GM18861 (cell line): ENCODE measurements around the gene PNMA5.
"Not testable (repeated sequence)": the region's sequence is repeated elsewhere in the genome, so short reads cannot be mapped to it uniquely, and the experiment has no call there.

ENCODE experiments used
- ATAC-seq: cut with Tn5 transposase; IDR thresholded peaks from one replicate; pipeline ENCODE4 v1.9.1; 2021; ENCODE audit not compliant: unreplicated experiment

The PNMA5 gene

DNA sequence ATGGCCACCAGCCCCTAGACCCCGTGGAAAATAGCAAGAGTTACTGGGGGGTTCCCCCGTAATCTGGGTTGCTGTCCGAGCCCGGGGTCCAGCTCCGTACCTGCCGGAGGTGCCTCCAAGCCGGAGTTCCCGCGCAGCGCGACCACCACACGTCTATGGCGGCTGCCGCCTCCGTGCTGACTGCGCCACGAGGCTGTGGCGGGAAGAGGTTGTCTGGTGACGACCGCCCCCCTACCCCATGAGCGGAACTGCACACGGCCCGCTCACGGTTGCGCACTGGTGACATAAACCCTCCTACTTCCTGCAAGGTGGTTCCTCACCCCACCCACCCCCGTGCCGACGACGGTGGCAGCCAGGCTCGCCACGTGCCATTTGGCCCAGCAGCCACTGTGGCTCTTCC lies at the start of gene PNMA5:
Gene PNMA5 (minus strand): TSS at position 184 of the 400 bp plus-strand sequence. CDS start 2,518 bp downstream, outside the sequence.
- no peak for ATAC-seq

DNA sequence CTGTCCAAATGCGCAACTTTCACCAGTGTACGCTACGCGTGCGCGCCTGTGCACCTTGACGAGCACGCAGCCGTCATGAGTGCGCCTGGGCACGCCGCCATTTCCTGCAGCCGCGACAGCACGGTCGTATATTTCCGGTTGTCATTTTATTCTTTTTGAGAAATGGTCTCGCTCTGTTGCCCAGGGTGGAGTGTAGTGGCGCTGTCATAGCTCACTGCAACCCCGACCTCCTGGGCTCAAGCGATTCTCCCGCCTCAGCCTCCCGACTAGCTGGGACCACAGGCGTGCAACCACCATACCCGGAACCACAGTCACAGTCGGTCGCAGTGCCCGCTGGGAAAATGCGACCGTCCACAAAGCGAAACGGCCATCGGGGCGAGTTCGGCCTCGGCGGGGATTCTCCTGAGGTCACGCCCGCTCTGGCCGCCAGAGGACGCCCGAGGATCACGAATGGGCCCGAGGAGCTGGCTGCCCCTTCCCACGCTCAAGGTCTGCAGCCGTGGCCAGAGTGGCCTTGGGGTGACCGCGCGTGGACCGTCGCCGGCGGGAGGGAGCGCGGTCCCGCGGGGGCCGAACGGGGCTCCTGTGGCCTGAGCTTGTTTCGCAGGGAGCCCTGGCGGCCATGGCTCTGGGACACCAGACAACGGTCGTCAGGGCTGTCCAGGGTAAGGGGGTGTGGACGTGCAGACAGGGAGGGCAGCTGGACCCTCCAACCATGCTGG lies 38.6 kb upstream of the PNMA5 start:
- peak; percentile 61 for ATAC-seq

DNA sequence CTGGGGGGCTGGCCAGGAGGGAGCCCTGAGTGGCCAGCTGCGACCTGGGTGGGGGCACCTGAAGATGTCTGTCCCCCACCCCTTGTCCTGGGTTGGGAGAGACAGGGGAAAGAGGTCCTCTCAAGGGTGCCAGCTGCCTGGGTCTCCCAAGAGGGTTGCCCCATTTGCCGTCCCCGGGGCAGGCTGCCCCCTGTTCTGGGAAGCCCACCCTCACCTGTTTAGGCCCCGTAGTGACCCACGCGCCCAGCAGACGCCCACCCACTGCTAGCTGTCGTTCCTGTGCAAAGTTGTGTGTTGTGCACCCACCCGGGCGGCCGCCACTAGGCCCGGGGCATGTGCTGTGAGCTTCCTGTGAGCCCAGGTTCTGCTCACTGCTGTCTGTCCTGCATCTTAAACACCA lies 36.9 kb upstream of the PNMA5 start:
- no peak for ATAC-seq

DNA sequence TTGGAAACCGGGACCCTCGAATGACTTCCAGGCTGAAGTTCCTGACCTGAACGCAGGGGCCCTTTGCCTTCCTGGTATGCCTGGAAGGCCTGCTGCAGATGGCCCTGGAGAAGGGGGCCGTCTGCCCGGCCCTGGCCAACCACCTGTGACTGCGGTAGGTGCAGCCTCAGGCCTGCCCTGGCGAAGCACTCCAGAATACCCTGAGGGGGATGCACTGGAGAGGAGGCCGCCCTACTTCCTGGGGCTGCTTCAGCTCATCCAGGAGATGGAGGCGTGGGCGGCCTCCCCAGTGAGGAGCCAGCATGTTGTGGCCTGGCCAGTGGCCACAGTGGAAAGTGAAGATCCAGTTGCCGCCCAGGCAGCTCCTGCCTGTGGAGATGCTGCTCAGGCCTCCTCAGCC lies 36.0 kb upstream of the PNMA5 start:
- no peak for ATAC-seq

DNA sequence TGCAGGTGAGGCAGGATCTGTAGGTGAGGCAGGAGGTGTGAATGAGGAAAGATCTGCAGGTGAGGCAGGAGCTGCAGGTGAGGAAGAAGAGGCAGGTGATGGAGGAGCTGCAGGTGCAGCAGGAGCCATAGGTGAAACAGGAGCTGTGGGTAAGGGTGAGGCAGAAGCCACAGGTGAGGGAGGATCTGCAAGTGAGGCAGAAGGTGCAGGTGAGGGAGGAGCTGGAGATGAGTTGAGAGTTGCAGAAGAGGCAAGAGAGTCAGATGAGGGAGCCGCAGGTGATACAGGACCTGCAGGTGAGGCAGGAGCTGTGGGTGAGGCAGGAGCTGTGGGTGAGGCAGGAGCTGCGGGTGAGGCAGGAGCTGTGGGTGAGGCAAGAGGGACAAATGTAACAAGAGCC lies 35.2 kb upstream of the PNMA5 start:
- ATAC-seq = no peak

DNA sequence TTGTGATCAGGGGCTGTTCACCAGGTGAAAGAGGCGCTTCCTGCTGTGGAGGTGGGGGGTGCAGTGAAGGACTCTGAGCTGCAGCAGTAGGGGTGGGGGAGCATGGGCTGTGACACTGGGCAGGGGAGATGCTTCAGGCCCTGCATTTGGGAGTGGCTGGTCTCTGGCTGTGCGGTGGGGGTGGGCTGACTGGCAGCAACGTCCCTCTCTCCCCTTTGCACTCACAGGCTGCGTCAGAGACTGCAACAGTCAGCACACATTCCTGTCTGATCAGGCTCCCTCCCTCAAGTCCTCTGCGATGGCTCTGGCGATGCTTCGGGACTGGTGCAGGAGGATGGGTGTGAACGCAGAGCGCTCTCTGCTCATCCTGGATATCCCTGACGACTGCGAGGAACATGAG lies 34.6 kb upstream of the PNMA5 start:
- ATAC-seq = not testable (repeated sequence)

DNA sequence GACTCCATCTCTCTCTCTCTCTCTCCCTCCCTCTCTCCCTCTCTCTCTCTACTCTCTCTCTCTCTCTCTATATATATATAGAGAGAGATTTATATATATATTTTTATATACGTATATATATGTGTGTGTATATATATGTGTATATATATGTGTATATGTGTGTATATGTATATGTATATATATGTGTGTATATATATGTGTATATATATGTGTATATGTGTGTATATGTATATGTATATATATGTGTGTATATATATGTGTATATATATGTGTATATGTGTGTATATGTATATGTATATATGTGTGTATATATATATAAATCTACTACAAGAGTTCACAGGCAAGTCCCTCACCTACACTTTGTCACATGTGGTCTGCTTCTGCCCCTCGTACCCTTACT lies 32.6 kb upstream of the PNMA5 start:
- peak; percentile 63 for ATAC-seq

DNA sequence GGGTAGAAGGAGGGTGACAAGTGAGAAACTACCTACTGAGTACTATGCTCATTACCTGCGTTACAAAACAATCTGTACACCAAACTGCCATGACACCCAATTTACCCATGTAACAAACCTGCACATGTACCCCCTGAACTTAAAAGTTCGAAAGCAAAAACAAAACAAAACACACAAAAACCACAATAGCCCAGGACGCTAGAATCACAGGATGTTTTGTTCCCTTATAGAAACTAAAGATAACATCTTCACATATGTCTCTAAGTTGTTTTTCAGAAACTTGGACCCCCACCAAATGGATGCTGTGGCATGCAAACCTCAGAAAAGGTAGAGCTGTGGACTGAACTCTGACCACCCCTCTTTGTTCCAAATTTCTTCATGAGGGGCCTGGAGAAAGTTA lies 25.2 kb upstream of the PNMA5 start:
- ATAC-seq = no peak

DNA sequence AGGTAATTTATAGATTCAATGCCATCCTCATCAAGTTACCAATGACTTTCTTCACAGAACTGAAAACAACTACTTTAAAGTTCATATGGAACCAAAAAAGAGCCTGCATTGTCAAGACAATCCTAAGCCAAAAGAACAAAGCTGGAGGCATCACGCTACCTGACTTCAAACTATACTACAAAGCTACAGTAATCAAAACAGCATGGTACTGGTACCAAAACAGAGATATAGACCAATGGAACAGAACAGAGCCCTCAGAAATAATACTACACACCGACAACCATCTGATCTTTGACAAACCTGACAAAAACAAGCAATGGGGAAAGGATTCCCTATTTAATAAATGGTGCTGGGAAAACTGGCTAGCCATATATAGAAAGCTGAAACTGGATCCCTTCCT lies 23.3 kb upstream of the PNMA5 start:
- not testable (repeated sequence) for ATAC-seq

DNA sequence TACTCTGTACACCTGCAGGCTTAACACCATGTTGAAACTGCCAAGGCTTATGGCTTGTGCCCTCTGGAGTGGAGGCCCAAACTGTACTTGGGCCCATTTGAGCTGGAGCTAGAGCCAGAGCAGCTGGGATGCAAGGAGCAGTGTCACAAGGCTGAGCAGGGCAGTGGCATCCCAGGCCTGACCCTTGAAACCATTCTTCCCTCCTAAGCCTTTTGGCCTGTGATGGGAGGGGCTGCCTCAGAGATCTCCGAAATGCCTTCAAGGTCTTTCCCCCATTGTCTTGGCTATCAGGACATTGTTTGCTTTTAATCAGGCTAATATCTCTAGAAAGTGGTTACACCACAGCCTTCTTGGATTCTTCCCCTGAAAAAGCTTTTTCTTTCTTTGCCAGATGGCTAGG lies 10.9 kb upstream of the PNMA5 start:
- ATAC-seq = no peak

DNA sequence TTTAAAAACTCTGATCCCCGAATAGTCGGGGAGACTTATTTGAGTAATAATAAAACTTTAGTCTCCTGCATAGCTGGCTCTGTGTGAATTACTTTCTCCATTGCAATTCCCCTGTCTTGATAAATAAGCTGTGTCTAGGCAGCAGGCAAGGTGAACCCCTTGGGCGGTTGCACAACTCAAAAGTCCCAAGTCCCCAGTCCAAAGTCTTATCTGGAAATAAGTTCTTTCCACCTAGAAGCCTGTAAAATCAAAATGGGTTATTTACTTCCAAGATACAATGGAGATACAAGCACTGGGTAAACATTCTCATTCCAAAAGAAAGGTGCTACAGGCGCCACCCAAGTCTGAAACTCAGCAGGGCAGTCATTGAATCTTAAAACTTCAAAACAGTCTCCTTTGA lies 10.1 kb upstream of the PNMA5 start:
- ATAC-seq = no peak

DNA sequence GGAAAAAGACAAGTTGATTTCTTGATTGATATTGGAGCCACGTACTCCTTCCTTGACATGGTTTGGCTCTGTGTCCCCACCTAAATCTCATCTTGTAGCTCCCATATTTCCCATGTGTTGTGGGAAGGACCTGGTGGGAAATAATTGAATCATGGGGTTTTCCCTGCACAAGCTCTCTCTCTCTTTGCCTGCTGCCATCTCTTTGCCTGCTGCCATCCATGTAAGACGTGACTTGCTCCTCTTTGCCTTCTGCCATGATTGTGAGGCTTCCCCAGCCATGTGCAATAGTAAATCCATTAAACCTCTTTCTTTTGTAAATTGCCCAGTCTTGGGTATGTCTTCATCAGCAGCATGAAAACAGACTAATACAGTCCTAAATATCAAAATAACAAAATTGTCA lies 8.3 kb upstream of the PNMA5 start:
- not testable (repeated sequence) for ATAC-seq

DNA sequence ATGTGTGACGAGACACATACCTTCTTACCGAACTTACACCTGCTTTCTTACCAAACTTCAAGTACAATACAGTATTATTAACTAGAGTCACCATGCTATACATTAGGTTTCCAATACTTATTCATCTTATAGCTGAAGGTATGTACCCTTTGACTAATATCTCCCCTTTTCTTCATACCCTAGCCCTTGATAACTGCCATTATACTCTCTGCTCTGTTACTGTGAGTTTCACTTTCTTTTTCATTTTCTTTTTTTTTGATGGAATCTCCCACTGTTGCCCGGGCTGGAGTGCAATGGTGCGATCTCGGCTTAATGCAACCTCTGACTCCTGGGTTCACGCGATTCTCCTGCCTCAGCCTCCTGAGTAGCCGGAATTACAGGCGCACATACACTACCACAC lies 3.4 kb upstream of the PNMA5 start:
- no peak for ATAC-seq

DNA sequence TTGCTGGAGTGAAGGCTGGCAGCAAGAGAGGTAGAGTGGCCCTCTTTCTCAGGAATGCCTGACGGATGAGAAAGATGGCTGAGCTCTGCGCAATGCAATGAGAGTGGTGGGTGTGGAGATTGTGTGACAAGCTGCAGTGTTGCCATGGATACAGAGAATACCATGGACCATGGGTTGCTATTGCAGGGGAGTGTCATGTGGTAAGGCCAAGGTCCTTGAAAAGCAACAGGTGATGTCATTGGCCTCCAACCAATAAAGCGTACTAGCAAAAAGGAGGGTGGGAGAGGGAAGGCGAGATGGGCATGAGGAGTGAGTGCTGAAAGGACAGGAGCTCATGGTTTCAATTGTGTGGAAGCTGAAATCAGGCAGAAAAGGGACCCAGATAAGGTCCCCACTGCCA lies 1.8 kb downstream of the PNMA5 start:
- ATAC-seq = no peak

DNA sequence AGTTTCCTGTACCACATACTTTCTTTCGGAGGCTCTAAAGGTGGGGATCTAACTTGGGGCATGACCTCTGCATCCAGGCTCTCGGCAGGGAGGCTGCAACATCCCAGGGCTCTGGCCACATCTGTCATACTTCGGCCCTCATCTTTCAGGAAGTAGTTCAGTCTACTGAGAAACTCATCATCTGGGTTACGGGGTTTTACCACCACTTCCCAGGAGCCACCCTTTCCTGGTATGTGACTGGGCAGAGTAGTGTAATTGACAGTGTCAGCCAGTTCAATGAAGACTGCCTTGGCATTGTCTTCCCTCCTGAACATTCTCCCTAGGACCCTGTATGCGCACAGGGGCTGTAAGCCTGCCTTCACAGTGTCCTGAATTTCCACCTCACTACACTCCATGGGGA lies 2.8 kb downstream of the PNMA5 start:
- ATAC-seq = no peak

DNA sequence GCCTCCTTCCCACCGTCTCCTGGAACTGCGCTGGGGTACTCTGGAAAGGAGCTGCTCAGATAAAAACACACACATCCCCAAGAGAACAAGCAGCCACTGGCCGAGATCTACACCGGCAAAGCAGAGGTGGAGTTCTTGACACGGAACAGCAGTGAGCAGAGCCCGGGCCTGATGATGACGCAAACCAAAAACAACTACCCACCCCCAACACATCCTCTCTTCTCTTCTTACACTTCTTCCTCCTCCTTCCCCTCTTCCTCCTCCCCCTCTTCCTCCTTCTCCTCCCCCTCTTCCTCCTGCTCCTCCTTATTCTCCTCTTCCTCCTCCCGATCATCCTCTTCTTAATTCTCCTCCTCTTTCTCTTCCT lies 4.6 kb downstream of the PNMA5 start:
- ATAC-seq = no peak

DNA sequence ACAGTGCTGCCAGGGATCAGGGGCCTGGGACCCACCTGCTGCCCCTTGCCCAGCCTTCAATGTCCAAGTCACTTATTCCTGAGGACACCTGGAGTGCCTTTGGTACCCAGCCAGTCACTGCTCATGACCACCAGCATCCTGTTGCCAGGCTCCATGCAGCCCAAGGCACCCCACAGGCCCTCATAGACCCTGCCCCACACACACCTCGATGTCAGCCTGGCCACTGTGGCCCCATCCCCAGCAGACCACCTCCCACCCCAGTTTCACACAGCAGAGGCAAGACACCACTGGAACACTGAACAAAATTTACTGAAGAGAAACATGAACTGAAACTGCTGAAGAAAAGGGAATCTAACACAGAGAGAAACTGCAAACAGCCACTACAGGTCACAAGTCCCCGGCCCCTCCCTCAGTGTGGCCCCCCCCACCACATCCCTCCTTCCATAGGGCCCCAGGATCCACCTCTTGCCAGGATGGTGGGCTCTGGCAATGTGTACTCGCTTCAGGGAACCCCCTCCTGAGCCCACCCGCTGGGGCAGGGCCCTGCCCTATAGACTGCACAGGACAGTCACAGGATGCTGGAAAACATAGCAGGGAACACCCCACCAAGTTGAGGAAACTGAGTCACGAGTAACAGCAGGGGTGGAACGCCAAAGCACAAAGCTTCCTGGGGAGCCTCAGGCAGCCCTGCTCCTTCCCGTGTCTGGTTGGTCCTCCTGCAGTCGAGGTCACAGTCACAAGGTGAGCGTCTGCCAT lies 5.2 kb downstream of the PNMA5 start:
- ATAC-seq = no peak

DNA sequence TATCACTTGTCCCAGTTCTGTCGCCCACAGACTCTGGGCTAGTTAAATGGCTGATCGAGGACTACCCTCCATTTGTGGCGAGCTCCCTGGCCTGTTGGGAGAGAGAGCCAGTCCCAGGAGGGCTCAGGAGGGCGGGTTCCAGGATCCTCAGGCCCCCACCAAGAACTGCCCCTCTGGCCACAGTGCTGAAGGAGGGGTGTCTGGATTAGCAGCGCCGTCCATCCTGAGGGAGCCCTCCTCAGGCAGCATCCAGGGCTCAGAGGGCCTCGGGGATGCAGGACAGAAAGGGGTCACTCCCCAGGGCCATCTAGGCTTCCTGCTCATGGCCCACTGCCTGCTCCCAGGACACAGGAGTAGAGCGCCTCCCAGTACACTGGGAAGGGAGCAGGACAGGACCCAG lies 6.1 kb downstream of the PNMA5 start:
- ATAC-seq = no peak

DNA sequence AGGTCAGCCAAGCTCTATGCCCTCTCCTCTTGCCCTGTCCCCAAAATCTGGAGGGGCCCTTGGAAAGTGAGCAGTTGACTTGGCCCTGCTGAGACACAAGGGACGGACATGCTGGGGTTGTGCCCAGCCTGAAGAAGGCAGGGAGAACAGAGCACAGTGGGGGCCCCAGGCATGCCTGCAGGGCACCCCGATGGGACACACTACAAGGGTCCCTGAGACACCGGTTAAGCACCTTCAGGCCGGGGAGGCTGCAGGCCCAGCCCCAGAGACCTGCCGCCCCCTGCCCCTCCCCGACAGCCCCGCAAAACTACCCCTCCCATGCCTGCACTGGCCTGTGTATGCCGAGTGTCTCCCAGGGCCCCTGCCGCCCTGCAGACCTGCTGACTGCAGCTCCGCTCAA lies 6.8 kb downstream of the PNMA5 start:
- ATAC-seq = not testable (repeated sequence)

DNA sequence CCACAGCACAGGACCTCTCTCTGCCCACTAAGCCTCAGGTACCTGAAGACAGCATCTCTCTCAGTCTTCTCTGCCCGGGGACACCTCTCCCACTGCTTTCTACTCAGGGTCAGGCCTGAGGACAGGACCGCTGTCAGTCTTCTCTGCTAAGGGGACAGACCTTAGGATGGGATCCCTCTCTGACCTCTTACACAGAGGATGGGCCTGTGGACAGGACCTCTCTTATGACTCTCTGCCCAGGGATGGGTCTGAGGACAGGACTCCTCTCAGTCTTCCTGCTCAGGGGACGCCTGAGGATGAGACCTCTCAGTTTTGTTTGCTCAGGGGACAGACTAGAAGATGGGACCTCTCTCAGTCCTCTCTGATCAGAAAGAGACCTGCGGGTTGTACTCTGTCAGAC lies 8.5 kb downstream of the PNMA5 start:
- not testable (repeated sequence) for ATAC-seq

DNA sequence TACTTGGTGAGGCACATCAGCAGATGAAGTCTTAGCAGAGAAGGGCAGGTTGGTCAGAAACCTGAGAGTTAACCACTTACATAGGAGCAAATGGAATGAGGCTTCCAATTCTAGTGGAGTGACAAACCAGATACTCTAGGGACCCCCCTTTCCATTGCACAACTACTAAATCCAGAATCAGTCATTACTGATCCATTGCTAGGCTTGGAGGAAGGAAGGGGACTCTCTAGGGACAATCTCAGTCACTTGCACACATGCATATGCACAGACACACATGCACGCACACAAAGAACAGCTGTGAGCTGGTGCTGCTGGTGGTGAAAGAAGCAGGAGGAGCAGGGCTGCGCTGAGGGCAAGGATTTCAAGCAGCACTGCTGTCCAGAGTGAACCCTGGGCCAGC lies 25.7 kb downstream of the PNMA5 start:
- no peak for ATAC-seq

DNA sequence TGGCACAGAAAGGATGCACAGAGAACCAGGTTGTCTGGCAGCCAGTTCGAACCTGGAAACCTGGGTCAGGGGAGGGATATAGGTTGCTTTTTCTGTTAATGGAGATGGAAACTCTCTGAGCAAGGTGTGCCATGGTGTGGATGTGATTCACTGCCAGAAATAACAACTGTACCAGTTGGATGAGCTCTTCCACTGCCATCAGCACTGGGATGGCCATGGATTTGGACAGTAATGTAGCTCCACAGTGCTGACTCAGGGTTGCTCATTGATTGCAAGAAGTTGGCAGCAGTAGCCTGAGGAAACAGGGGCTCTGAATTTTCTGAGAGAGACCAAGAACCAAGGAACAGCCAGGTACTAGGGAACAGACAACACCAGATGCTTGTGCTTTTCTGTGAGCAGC lies 33.8 kb downstream of the PNMA5 start:
- no peak for ATAC-seq

DNA sequence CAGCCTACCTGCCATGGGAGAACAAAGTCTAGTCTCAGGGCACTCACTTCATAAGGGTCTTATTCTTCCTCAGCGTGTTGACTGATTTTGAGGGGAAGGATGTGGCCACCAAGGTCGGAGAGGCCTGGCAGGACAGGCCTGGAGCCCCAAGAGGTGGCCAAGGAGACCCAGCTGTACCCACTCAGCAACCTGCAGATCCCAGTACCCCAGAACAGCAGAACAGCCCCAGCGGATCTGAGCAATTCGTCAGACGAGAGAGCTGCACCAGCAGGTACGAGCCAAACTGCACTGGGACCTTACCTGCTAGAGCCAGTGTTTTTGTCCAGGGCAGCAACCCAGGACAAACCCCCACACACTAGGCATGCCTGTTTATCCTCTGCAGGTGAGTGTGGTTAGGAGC lies 34.3 kb downstream of the PNMA5 start:
- ATAC-seq = no peak
